ENCODE data around the gene TMEM250.

- TF ChIP-seq CTCF (conservative IDR thresholded peaks at IDR 0.05), result no peak
- TF ChIP-seq ZFX (IDR thresholded peaks at IDR 0.05), result no peak
These were observed 39.0 kb upstream of the TMEM250 start for GRCh38 chr9:136157477-136158265.
